NCI-H146 treated with DMSO at 0.1 percent for 48 hours (cell line): ENCODE results near the gene UNC5B.

Source experiments
- DNase-seq: peaks from one replicate; lab custom pipeline; 2025; ENCODE audit not compliant: unreplicated experiment; lab: John Stamatoyannopoulos, UW

The UNC5B gene

DNA sequence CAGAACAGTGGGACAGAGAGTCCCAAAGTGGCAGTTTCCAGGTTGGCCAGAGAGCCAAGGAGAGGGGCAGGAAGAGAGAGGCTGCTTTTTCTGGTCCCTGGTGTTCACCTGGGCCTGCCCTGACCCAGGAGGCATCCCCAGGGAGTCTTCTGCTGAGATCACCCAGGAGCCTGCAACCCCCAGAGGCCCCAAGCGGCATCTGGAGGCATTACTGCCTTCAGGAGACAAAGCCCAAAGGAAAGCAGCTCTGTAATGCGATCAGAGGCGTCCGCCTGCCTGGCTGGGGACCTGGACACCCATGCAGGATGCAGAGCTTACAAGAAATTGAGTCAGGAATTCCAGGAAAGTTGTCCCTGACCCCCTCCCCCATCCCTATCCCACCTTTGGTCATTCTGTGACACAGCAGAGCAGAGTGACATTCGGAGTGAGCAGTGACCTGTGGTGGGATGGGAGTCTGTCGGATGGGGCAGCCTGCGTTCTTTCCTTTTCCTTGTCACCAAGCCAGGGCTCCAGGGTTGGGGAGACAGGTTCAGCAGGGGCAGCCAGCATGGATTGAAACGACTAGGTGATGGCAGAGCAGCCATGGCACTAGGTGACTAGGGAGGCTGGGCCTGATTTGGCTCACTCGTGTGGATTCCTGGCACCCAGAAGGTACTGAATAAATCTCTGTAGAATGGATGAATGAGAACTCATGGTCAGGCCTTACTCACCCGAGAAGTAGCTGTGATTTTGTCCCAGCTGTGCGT lies 10.4 kb downstream of the UNC5B start:
- no peak for DNase-seq

DNA sequence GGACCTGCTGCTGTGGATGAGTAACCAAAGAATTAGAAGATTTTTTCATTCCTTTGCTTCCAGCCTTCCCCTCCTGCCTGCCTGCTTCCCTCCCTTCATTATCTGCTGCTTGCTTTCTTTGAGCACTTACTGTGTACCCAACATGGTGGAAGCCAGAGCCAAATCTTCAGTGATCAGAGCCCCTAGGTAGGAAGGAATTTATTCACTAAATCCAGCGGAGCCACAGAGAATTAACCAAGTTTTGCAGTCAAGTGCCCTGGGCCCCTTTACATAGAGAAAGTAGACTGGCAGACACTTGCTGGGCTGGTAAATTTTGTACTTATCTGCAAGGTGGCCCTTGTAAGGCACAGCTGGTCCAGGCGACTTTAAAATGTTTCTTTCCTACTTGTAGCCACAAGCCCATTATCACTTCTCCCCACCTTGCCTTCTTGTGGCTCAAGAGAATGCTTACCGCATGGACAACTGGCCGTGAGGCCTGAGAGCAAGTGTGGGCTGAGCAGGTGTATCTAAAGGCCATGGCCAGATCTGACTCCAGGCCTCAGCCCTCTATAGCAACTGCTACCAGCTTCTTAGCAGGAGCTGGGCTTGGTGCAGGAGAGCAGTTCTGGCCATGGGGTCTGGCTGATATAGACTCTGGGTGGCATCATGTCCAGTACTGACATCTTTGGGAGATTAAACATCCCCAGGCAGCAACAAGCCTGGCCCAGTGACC lies 11.1 kb downstream of the UNC5B start:
- DNase-seq = no peak

DNA sequence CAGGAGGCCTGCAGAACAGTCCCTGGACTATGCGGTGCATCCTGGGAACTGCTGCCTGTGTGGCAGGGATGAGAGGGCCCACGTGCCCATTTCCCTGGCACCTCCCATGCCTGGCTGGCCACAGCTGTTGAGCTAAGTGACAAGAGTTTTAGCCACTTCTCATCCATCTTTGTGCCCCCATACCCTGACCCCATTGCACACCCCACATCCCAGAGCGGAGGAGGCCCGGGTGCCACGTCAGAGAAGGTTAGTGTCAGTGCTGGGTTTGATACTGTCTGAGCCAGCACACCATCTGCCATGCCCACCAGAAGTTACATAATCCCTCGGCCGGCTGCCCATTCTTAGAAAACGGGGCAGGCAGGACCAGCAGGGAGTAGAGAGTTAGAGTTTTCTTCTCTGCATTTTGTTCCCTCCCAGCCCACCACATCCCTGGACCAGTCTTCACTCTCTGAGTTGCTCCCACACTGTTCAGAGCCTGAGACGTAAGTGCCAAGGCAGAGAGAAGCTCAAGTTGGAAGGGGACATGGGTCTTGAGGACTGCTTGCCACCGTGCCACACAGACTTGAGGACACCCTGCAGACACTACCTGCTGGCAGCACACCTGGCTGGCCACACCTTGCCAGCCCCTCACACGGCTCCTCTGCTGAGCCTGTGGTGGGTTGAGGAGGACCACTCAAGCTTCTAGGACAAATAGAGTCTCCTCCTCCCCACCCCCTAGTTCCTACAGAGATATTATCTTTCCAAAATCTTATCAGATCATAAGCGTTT lies 13.1 kb downstream of the UNC5B start:
- DNase-seq = no peak

DNA sequence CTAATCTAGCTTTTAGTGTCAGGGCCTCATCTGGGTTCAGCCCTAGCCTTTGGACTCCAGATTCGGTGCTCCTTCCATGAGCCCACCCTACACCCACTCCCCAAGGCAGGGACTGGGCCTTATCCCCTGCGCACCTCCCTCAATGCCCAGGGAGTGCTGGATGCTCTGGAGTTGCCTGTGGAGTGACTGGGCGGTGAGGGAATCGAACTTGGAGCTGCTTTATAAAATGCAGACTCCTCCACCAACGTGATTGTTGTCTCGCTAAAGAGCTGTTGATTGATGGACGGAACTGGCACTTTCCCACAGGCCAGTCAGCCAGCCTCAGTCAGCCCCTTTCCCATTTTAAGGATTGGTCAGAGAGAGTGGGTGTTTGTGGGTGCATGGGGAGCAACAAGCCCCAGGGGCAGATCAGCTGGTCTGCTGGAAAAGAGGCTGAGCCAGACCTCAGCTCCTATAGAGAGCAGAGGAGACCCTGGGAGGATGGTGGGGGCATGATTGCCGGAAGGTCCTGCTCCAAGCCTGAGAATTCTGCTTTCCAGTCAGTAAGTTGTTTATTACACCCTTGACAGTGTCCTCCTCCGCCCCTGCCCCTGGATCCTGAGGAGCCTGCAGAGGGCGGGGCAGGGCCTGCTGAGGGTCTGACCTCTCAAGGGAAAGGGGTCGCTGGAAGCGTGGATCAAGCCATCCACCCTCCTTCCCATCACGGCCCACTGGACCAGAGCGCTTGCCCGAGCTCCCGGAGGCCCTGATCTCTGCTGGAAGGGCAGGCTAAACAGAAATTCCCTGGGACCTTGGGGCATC lies 16.7 kb downstream of the UNC5B start:
- DNase-seq = no peak

DNA sequence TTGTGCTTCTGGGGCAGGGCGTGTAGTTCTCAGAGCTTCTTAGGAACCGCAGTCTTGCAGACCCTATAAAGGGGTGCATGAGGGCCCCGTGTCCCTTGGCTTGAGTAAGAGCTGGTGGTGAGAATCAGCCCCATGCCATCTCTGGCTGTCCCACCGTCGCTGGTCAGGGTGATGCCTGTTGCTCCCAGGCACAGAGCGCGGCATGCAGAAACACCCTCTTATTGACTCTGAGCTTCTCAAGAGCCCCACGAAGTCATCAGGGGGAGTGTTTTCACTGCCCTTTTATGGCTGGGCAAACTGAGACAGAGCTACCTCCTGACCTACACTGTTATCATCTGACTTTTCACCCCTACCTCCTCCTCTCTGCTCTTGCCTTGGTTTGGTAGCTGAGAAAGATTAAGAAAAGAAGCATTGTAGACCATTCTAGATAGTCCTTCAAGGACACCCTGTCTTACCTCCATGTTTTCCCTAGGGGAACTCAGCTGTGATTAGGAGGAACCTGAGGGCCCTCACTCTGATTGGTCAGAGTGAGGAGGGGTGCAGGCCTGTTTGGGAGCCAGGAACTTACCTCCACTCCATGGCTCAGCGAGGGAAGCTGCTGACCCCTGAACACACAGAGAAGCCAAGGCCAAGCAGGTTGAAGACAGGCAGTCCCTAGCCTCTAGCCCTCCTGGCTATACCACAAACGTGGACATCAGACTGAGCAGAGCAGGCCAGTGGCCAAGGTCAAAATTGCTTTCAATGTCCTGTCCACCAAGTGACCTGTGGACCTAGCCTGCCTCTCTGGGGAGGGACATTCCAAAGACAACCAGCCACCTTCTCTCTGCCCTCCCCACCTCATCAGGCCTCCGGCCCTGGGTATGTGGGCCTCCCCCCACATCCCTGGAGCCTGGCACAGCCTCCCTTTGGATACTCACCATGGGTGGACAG lies 17.6 kb downstream of the UNC5B start:
- DNase-seq = no peak

DNA sequence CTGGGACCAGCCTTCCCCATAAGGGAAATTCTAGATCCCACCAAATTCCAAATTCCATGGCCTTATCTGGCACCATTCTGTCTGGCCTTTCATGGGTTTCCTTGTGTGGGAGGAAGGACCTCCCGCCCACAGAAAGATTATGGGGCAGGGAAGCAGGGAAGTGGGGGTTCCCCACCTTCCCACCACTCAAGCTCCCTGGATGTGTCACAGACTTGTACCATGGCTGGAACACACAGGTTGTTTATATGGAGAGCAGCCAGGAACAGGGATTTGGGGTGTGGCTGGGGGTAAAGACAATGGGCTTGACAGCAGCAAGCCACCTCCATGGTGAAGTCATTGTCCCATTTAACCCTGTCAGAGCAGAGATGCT lies 18.3 kb downstream of the UNC5B start:
- no peak for DNase-seq

DNA sequence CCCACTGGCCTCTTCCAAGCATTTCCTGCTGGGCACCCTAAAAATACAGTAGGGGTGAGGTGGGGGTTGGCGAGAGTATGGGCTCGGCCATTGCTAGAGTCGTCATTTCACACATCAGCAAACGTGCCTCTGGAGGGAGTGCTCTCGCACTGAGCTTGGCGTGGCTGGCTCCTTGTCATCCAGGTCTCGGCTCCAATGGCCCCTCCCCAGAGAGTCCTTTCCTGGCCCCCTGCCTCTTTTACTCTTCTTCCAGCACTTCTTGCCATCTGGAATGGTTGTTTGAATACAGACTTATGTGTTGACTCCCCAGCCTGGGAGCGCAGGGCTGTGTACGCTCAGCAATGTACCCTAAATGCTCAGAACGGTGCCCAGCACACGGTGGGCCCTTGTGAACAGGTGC lies 18.8 kb downstream of the UNC5B start:
- DNase-seq = no peak

DNA sequence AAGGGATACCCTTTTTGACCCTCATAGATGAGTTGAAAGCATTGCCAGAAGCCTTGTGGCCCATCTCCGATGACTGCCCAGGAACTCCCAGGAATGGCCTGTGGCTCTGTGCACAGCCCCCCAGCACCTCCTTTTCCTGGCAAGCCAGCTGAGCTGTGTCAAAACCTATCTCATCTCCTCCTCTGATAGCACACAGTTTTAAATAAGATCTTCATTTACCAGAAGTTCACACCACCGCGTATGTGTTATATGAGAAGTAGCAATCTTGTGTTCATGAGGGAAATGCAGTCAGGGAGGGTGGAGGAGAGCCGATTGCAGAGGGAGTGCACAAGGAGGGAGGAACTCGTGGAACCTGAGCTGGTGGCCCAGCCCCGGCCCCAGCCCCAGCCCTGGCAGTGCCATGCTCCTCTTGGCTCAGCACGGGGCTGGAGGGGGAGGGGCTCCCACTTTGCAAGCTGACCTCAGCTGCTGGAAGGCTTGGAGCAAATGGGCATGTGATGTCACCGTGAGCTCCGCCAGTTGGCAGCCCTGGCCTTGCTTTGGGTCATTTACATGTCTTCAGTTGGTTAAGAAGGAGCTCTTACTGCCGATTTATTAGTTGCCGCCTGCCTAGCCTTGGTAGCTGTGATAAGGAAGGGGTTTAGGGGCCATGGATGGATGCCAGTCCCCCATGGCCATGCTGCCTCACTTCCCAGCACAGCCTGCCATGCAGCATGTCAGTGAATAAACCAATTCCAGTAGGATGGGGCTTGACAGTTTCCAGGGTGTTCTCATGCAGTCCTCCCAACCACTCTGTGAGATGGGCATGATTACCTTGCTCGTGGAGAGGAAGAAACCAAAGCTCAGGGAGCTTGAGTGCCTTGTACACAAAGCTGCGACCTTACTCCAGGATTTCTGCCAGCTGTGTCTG lies 20.0 kb downstream of the UNC5B start:
- DNase-seq = no peak

DNA sequence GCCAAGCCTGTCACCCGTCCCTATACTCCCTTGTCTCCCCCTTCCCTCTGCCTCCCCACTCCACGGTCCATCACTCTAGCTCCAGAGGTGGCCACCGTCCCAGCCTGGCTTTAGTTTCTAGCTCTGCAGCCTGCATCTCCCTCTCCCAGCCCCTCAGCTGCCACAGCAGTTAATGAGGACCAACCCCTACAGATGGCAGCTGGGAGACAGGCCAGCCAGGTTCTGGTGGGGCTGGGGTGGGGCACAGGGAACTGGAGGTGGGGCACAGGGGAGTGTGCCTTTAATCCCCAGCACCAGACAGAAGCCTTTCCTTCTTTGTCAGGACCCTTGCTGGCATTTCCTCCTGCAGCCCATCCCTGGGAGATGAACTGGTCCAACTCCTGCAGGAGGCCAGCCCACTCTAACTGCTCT lies 21.1 kb downstream of the UNC5B start:
- DNase-seq = no peak

DNA sequence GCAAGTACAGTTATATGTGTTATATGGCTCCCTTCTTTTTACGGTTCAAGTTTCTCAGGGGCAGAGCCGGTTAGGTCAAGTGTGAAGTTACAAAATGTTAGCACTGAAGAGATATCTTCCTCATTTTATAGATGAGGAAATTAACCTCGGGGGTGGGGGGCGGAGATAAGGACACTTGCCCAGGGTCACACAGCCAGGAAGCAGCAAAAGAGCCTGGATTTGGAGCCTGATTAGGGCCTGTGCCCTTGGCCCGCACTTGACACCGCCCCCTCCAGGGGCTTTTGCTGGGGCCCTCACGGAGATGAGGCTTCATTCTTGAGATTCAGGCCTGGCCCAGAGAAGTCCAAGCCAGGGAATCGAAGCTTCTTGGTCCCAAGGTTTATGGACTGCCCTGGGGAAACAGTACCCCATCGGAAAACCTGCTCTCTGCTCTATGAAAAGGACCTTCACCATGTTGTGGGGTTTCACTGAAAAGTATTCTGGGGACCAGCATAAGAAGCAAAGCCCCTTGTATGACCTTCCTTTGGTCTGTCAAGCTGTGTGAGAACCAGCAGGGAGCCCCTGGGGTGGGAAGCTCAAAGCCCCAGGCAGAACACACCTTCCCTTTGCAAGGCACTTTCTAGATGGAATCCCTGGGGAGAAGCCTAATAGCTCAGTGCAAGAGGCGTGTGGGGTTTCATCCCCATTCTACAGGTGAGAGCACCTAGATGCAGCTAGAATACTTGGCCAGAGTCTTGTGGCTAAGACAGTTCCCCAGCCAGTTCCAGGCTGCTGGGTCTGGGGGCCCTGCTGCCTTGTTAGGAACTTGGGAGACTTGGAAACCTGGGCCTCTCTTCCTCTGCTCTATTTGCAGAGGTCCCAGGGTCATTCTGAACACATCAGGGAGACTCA lies 21.9 kb downstream of the UNC5B start:
- DNase-seq = no peak

DNA sequence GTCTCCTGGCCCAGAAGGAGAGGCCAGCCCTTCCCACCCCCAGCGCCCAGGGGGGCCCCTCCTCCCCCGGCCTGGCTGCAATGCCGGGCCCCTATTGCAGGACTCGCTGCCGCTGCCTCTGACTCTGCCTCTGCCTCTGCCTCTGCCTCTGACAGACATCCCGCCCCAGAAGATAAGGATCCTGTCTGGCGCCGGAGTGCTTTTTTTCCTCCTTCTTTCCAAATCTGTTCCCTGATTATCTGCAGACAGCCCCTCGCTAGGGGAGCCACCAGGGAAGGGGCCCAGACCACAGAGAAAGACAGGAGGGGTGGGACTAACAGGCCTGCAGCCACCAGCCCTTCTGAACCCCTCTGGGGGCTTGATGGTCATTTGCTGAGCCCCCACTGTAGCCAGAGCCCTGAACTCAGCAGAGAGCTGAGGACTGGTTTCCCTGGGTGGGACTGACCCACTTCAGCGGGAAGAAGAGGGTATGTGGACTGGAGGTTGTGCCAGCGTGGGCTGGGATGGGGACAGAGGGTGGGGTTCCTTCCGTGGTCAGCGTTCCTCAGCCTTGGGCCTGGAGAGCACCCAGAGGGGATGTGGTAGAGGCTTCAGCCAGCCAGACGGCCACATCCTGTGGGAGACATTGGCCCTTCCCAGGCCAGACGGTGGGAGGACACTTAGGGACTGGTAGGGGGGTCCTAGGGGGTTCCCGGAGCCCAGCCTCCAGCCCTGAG lies 22.8 kb downstream of the UNC5B start:
- DNase-seq = no peak

DNA sequence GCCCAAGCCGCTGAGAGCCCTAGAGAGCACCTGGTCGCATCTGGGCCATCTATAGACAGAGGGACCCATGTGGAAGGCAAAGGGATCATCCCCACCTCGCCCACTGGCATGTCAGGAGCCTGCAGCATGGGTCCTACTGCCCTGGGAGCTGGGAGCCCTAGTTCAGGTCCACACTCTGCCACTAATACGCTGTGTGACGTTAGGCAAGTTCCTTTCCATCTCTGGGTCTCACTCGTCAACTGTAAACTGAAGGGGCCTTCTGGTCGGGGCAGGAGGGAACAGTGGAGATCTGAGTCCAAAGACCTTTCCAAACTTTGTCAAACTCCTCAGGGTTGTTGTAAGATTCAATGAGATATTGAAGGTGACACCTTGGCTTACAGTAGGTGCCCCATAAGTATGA lies 23.4 kb downstream of the UNC5B start:
- no peak for DNase-seq

DNA sequence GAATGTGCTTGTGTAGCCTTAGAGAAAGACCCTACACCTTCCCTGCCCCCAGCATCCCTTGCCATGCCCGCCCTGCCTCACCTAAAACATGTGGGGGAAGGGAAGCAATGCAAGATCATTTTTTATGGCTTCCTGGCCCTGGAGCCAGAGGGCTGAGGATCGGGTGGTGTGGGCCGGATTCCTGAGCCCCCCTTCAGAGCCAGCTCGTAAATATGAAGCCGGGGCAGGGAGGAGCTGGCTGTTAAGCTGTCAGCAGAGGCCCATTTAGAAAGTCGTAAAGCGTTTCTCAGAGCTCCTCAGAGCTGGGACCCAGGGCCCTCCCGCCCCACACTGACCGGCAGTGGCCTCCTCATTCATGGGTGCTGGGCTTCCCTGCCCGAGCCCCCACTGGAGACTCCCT lies 23.9 kb downstream of the UNC5B start:
- no peak for DNase-seq

DNA sequence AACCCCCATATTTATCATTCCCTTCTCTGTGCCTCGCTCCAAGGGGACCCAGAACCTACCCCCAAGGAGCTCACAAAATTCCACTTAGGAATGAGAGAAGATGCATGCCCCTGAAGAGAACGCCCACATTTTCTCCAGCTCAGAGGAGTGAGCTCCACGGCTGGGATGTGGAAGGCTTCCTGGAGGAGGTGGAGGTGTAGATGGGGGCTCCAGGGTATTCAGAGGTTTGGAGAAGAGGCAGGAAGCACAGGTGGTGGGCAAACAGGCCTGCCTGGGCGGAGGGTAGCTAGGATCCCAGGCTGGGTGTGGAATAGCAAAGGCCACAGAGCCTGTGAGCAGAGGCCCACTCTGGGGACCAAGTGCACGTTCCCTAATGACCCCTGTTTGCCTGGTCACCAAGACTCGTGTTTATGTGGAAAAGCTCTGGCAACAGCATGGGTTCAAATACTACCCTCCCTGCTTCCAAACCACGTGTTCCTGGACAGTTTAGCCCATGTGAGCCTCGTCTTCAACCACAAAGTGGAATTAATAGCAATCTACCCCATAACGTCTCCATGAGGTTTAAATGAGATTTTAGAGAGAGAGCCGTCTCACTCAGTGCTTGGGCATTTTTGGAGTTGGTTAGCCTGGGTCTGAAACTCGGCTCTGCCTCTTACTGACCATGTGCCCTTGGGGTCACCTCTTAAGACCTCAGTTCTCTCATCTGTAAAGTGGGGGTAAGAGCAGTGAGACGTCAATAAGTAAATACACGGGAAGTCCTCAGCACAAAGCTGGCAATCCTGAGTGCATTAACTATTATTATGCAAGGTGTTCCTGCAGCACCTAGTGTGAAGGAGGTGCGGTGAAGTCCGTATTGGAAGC lies 24.7 kb downstream of the UNC5B start:
- no peak for DNase-seq

DNA sequence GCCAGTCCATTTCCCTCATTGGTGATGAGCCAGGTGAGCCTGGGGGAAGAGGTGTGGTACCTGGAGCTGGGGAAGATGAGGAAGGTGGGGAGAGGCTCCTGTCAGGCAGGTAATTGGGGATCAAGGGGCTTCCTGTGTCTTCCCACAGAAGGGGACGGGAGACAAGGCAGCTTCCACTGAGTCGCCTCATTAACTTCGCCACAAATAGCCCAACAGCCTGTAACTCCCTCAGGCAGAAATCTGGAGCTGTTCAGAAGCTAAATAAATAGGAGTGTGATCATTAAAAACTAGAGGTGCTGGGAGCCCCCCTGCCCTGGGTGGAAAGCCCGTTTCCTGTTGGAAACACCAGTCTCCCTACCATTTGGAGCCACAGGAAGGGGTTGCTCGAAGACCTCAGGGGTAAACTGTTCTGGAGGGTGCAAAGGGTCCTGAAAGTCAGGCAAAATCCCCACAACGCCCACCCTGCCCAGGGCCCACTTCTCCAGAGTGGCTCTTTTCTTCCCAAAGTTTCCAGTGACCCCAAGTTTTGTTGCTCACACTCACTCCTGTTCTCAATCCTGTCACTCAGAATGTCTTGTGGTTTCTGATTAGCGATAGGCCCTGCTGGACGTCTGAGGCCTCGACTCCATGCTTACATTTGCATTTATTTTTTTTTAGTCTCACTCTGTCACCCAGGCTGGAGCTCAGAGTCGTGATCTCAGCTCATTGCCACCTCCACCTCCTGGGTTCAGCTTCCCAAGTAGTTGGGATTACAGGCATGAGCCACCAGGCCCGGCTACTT lies 25.7 kb downstream of the UNC5B start:
- no peak for DNase-seq

DNA sequence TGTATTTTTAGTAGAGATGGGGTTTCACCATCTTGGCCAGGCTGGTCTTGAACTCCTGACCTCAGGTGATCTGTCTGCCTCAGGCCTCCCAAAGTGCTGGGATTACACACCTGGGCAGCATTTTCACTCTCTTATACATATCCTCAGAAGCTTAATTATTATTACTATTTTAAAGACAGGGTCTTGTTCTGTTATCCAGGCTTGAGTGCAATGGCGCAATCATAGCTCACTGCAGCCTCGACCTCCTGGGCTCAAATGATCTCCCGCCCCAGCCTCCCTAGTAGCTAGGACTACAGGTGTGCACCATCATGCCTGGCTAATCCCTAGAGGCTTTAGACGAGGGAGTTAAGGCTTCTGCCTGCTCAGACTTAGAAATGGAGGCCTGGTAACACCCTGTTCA lies 26.3 kb downstream of the UNC5B start:
- DNase-seq = no peak
